H1 (cell line): ENCODE measurements around the gene ARF4. TPM values are rescaled to one million over a fixed set of nuclear protein-coding genes. Genes with fewer than 3 reads are reported as not detected.

Source experiments
- CTBP2 ChIP-seq: IDR thresholded peaks from 2 replicates; pipeline ENCODE4 v1.7.0; 2011; ENCODE audit warnings: borderline replicate concordance, mild to moderate bottlenecking, moderate library complexity, mixed read lengths, low read length; ENCODE audit not compliant: insufficient read depth, insufficient read length
- HDAC2 ChIP-seq, 2 experiments: fragments of 300-600 bp in 1 of 2; sonication (generic) in 1 of 2; IDR thresholded peaks; 2 replicates each; pipeline ENCODE4 v1.6.1; 2011 to 2012; ENCODE audit warnings: low read depth in 2 of 2, low read length in 2 of 2, mild to moderate bottlenecking in 2 of 2, moderate library complexity in 2 of 2, borderline replicate concordance in 1 of 2, inconsistent platforms in 1 of 2
- POLR2A ChIP-seq, 2 experiments: IDR thresholded peaks; 1 replicate in 1 of 2; 2 replicates in 1 of 2; pipeline ENCODE4 v1.6.1; 2011; ENCODE audit warnings: low read depth in 2 of 2, low read length in 2 of 2, mild to moderate bottlenecking in 2 of 2; ENCODE audit errors: control extremely low read depth in 1 of 2
- SP4 ChIP-seq: IDR thresholded peaks from 2 replicates; pipeline ENCODE4 v1.6.1; 2012; ENCODE audit warnings: low read length, inconsistent platforms
- TAF1 ChIP-seq: IDR thresholded peaks from 2 replicates; pipeline ENCODE4 v1.6.1; 2011; ENCODE audit warnings: mild to moderate bottlenecking, low read depth, low read length
- polyA plus RNA-seq, 7 experiments: library from polyadenylated mRNA; depleted of rRNA in 3 of 7; stranded (reverse) in 5 of 7; unstranded in 2 of 7; fragments of >200 nt in 5 of 7; fragments of 200-250 nt in 2 of 7; gene quantifications; 1 replicate in 5 of 7; 2 replicates in 1 of 7; 4 replicates in 1 of 7; pipeline versions ENCODE4 v1.2.1 to v1.2.3, GENCODE V29; 2011 to 2013; ENCODE audit warnings: missing spikeins in 2 of 7, mixed read lengths in 2 of 7
- total RNA-seq: library from RNA; stranded (reverse); fragmentation: NEBNext Ultra II Directional; extraction: Animal tissue kit (Norgen Biotek cat#: 25700); gene quantifications from 2 replicates; pipeline ENCODE4 v1.2.1, GENCODE V29; 2021

Gene ARF4
- total and polyA plus RNA-seq, 2 of the 8 experiments (the other 6 are each of a cell fraction or from before 2014, with no cell fraction given) = 138 to 165 TPM

- no peak for TF ChIP-seq POLR2A (IDR thresholded peaks at IDR 0.05; ENCODE audit: control extremely low read depth in 1 of 2, low read depth in 2 of 2, low read length in 2 of 2)
- TF ChIP-seq SP4 = no peak
- no peak for TF ChIP-seq HDAC2 (IDR thresholded peaks at IDR 0.05; ENCODE audit: borderline replicate concordance in 1 of 2, low read depth in 2 of 2, low read length in 2 of 2)
- no peak for TF ChIP-seq CTBP2
- no peak for TF ChIP-seq TAF1
These were observed 30.8 kb upstream of the ARF4 start (continued) for GRCh38 chr3:57627976-57628375.
